Measurements from ENCODE around the gene USP7. TPM values are rescaled to one million over a fixed set of nuclear protein-coding genes. Genes with fewer than 3 reads are reported as not detected.

Gene USP7
- total RNA-seq, 1 donor from 2014 or later: 136 TPM

DNA sequence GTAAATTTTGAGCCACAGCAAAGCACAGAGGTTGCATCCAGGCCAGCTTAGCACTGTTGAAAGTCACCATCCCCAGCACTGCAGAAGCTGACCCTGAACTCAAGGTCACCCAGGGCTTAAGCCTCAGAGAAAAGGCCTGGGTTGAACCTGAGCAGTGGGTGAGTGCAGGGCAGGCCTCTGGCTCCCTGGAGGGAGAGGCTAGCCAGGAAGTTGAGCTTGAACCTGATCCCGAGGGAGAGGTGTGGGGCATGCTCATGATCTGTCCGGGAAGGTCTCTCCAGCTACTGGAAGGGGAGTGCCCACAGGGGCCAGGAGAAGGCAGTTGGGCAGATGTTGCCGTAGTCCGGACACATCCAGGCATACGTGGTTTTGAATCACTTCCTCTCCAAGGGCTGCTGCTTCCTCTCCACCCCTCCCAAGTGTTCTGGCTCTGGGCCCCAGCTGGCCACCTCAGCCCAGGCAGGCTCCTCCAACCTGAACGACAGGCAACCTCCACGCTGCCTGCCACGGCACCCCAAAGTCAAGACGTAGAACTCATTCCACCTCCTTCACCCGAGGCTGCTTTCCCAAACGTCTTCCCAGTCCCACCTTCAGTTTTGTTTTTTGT is 113.3 kb downstream of the USP7 start:
- Mint-ChIP-seq H3K4me1 (no peaks in the 10 kb centered on the region), H3K36me3 (peaks cover 28% of the 10 kb centered on the region), H3K27me3 (ENCODE audit: low read depth) (no peaks in the 10 kb centered on the region), H3K27ac (peak overlapping the region; percentile 34), H3K9me3 (no peaks in the 10 kb centered on the region), H3K4me3 (no peak overlapping the region)
- TF ChIP-seq, protein P1, sequence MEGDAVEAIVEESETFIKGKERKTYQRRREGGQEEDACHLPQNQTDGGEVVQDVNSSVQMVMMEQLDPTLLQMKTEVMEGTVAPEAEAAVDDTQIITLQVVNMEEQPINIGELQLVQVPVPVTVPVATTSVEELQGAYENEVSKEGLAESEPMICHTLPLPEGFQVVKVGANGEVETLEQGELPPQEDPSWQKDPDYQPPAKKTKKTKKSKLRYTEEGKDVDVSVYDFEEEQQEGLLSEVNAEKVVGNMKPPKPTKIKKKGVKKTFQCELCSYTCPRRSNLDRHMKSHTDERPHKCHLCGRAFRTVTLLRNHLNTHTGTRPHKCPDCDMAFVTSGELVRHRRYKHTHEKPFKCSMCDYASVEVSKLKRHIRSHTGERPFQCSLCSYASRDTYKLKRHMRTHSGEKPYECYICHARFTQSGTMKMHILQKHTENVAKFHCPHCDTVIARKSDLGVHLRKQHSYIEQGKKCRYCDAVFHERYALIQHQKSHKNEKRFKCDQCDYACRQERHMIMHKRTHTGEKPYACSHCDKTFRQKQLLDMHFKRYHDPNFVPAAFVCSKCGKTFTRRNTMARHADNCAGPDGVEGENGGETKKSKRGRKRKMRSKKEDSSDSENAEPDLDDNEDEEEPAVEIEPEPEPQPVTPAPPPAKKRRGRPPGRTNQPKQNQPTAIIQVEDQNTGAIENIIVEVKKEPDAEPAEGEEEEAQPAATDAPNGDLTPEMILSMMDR (IDR thresholded peaks at IDR 0.05; ENCODE audit: unreplicated experiment): no peak
- no peak for DNase-seq (ENCODE audit: low spot score in 2 of 2, unreplicated experiment in 2 of 2)

DNA sequence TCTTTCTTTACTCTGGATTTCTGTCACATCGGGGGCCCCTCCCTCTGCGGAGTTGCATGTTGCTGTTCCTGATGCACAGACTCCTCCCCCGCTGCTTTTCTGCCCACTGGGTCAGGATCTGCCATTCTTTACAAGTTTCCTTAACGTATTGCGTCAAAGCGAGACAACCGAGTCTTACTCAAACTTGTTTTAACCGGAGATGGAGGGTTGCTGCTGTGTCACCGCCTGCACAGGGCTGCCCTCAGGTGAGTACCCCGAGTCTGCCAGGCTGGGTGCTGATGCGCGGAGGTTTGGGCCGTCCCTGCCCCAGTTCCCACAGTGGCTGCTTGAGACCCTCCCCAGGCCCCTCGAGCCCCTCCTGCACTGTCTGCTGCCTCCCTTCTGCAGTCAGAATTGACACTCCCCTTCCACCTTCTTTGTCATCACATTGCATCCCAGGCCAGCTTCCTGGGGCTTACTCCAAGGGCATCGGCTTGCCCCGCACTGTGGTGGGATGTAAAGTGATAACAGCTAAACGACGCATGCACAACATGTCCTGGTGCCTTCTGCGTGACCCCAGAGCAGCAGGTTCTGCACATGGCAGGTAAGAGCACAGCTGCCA is 114.2 kb downstream of the USP7 start:
- no peak for DNase-seq (ENCODE audit: low spot score in 2 of 2, unreplicated experiment in 2 of 2)
- TF ChIP-seq, protein P1 (IDR thresholded peaks at IDR 0.05; ENCODE audit: unreplicated experiment): no peak
- Mint-ChIP-seq H3K36me3 (peaks cover 29% of the 10 kb centered on the region), H3K27ac (no peak overlapping the region), H3K4me1 (no peaks in the 10 kb centered on the region), H3K27me3 (ENCODE audit: low read depth) (no peaks in the 10 kb centered on the region), H3K4me3 (no peak overlapping the region), H3K9me3 (no peaks in the 10 kb centered on the region)

DNA sequence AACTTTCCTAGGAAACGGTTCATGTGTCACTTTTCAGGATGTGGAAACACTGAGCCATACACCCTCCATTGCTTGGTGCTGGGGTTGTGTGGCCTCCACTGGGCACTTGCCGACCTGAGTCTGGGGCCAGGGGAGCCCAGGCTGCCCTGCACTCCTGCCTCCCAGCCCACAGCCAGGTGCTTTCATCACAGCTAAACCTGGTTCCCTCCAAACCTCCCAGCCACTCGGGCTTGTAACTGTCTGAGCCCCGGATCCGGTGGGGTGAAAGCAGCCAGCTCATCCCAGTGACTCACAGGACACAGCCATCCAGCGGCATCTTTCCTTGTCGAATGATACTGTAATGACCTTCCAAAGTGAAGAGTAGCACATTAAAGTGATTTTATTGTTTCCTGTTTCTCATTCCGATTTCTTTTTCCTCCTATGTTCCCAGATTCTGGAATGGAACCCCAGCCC is 114.7 kb downstream of the USP7 start:
- H3K9me3 Mint-ChIP-seq: no peaks in the 10 kb centered on the region
- no peak for DNase-seq (ENCODE audit: low spot score in 2 of 2, unreplicated experiment in 2 of 2)
- TF ChIP-seq, protein P1 (IDR thresholded peaks at IDR 0.05; ENCODE audit: unreplicated experiment): no peak
- peaks cover 32% of the 10 kb centered on the region for H3K36me3 Mint-ChIP-seq
- H3K27me3 Mint-ChIP-seq (ENCODE audit: low read depth): no peaks in the 10 kb centered on the region
- no peaks in the 10 kb centered on the region for H3K4me1 Mint-ChIP-seq
- no peak overlapping the region for H3K4me3 Mint-ChIP-seq
- no peak overlapping the region for H3K27ac Mint-ChIP-seq

DNA sequence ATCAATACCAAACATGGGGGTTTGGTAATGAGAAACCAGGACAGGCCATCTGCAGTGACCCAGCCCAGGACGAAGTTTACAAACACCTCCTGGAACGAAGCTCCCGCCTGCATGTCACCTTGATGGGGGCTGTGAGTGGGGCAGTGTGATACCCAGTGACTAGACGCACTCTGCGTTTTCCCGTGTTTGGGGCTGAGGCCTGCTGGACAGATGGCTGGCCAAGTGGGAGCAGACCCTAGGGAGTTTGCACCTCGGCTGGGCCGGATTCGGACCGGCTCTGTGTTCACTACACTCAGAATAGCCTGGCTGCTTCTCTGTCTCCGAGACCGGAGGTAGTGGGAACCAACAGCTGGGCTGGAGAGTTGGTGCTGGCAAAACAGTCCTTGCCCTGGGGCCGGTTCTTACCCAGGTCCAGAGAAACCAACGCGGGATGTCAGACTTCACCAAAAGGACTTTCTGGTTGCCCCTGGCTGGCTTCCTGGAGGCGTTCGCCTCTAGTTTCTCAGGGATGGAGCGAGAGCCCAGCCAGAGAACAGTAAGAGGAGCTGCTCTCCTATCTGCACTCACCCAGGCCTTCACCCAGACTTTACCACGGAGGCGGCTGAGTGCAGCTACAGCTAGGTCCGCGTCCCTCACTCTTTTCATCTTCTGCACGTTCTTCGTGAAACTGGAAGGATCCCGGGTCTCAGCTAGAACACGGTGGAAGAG is 115.3 kb downstream of the USP7 start:
- H3K9me3 Mint-ChIP-seq: no peaks in the 10 kb centered on the region
- TF ChIP-seq, protein P1 (IDR thresholded peaks at IDR 0.05; ENCODE audit: unreplicated experiment): no peak
- no peaks in the 10 kb centered on the region for H3K27me3 Mint-ChIP-seq (ENCODE audit: low read depth)
- no peak overlapping the region for H3K4me3 Mint-ChIP-seq
- peaks cover 34% of the 10 kb centered on the region for H3K36me3 Mint-ChIP-seq
- peak overlapping the region; percentile 16 for H3K27ac Mint-ChIP-seq
- no peak for DNase-seq (ENCODE audit: low spot score in 2 of 2, unreplicated experiment in 2 of 2)
- H3K4me1 Mint-ChIP-seq: no peaks in the 10 kb centered on the region

DNA sequence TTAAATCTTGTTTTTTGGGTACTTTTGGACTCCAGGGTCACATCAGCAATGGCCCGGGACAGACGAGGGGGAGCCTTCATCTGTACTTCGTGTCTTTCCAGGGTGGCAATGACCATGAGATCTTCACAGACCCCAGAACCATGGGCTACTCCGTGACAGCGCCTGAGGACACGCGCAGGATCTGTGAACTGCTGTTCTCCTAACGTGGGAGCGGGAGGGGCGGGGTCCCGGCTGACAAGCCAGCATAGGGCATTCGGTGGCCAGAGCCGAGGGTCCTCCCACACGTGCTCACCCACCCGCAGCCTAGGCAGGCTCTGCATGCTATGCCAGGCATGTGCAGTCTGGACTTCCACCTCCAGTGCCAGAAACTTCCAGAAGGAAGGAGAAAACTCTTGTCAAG is 116.1 kb downstream of the USP7 start:
- no peak for DNase-seq (ENCODE audit: low spot score in 2 of 2, unreplicated experiment in 2 of 2)
- Mint-ChIP-seq H3K36me3 (peaks cover 33% of the 10 kb centered on the region), H3K4me1 (no peaks in the 10 kb centered on the region), H3K9me3 (no peaks in the 10 kb centered on the region), H3K27ac (no peak overlapping the region), H3K27me3 (ENCODE audit: low read depth) (no peaks in the 10 kb centered on the region), H3K4me3 (no peak overlapping the region)
- TF ChIP-seq, protein P1 (IDR thresholded peaks at IDR 0.05; ENCODE audit: unreplicated experiment): no peak
